HCT116 (cell line): Measurements from ENCODE around the gene ZBED3. TPM values are rescaled to one million over a fixed set of nuclear protein-coding genes. Genes with fewer than 3 reads are reported as not detected.

Experiments
- ATAC-seq: fragments of 200-7000 bp; cut with Tn5 transposase; 2 replicates; pipeline ENCODE4 v1.9.1; 2020; ENCODE audit warnings: mild to moderate bottlenecking, moderate library complexity
- BruUV-seq: library from RNA; stranded (reverse); fragments of 400-500 nt; replicated peaks from 2 replicates; lab custom pipeline; 2021; lab: Mats Ljungman, UMichigan
- CTCF ChIA-PET: fragments of 300-600 bp; sonication (Branson Sonifier 250); formaldehyde crosslinking; loops from one replicate; lab custom pipeline; 2021; ENCODE audit warnings: antibody characterized with exemption; lab: Charles Lee
- POLR2A ChIA-PET: fragments of 300-600, 350-600 bp; sonication (Branson Sonifier 250); formaldehyde crosslinking; loops from one replicate; lab custom pipeline; 2021; ENCODE audit warnings: antibody characterized with exemption; lab: Charles Lee
- RAD21 ChIA-PET, 2 experiments: fragments of 300-600 bp; sonication (Branson Sonifier 250); formaldehyde crosslinking; loops; one replicate each; lab custom pipeline; 2023; ENCODE audit warnings: low total read pairs in 2 of 2; ENCODE audit not compliant: uncharacterized antibody in 2 of 2, unreplicated experiment in 2 of 2, low non-redundant PET in 1 of 2; lab: Charles Lee
- DNase-seq: peaks from one replicate; pipeline ENCODE4 v3.0.0-alpha.2; 2010; ENCODE audit warnings: low read depth, low spot score
- H2AFZ ChIP-seq: fragments of 200-600 bp; shearing (Covaris generic), sonication (generic); 2 replicates; pipeline ENCODE4 v1.6.1; 2017; ENCODE audit warnings: low read depth, mixed run types, mixed read lengths, antibody characterized with exemption, low read length; ENCODE audit not compliant: poor library complexity, severe bottlenecking
- H3K27ac ChIP-seq: 2 replicates; pipeline ENCODE4 v1.5.1; 2012; ENCODE audit warnings: low read depth, low read length
- H3K27me3 ChIP-seq: fragments of 200-600 bp; sonication (generic); 2 replicates; pipeline ENCODE4 v1.6.1; 2016; ENCODE audit warnings: mixed run types, low read length, mixed read lengths; ENCODE audit not compliant: insufficient read depth
- H3K36me3 ChIP-seq, 2 experiments: fragments of 200-500 bp in 1 of 2; fragments of 200-600 bp in 1 of 2; sonication (Bioruptor generic) in 1 of 2; sonication (generic) in 1 of 2; 2 replicates each; pipeline versions ENCODE4 v1.5.1 to v1.6.1; 2014 to 2016; ENCODE audit warnings: low read length in 2 of 2, inconsistent platforms in 1 of 2, mixed read lengths in 1 of 2, mixed run types in 1 of 2; ENCODE audit not compliant: insufficient read depth in 2 of 2, control insufficient read depth in 1 of 2
- H3K4me1 ChIP-seq, 2 experiments: fragments of 200-600 bp in 1 of 2; sonication (generic) in 1 of 2; 2 replicates each; pipeline versions ENCODE4 v1.5.1 to v1.6.1; 2012 to 2017; ENCODE audit warnings: low read length in 2 of 2, inconsistent platforms in 1 of 2, mild to moderate bottlenecking in 1 of 2, mixed read lengths in 1 of 2, mixed run types in 1 of 2, moderate library complexity in 1 of 2; ENCODE audit not compliant: insufficient read depth in 2 of 2, control insufficient read depth in 1 of 2
- H3K4me2 ChIP-seq: fragments of 200-600 bp; sonication (generic); 2 replicates; pipeline ENCODE4 v1.6.1; 2017; ENCODE audit warnings: mixed run types, low read length, mixed read lengths
- H3K4me3 ChIP-seq, 2 experiments: fragments of 200-600 bp in 1 of 2; sonication (generic) in 1 of 2; replicated peaks in 1 of 2; 2 replicates each; pipeline ENCODE4 v1.5.1; 2011 to 2016; ENCODE audit warnings: low read length in 2 of 2, control low read depth in 1 of 2, low read depth in 1 of 2, mild to moderate bottlenecking in 1 of 2, mixed read lengths in 1 of 2, mixed run types in 1 of 2
- H3K79me2 ChIP-seq: fragments of 200-600 bp; sonication (generic); 2 replicates; pipeline ENCODE4 v1.6.1; 2017; ENCODE audit warnings: mild to moderate bottlenecking, mixed run types, low read length, moderate library complexity, mixed read lengths; ENCODE audit not compliant: insufficient read depth
- H3K9ac ChIP-seq: fragments of 200-600 bp; sonication (generic); 2 replicates; pipeline ENCODE4 v1.6.1; 2016; ENCODE audit warnings: low read length, mixed read lengths
- H3K9me2 ChIP-seq: fragments of 200-600 bp; sonication (generic), shearing (Covaris generic); 2 replicates; pipeline ENCODE4 v1.6.1; 2017; ENCODE audit warnings: mixed run types, mild to moderate bottlenecking, moderate library complexity; ENCODE audit not compliant: insufficient read depth
- H3K9me3 ChIP-seq, 2 experiments: fragments of 200-500 bp in 1 of 2; fragments of 200-600 bp in 1 of 2; sonication (Bioruptor generic) in 1 of 2; sonication (generic) in 1 of 2; 2 replicates each; pipeline ENCODE4 v1.6.1; 2014 to 2017; ENCODE audit warnings: low read length in 2 of 2, mixed read lengths in 2 of 2, inconsistent platforms in 1 of 2, low read depth in 1 of 2, mild to moderate bottlenecking in 1 of 2, mixed run types in 1 of 2, moderate library complexity in 1 of 2; ENCODE audit not compliant: control insufficient read depth in 1 of 2, insufficient read depth in 1 of 2
- H4K20me1 ChIP-seq: fragments of 200-600 bp; sonication (generic), shearing (Covaris generic); 2 replicates; pipeline ENCODE4 v1.6.1; 2017; ENCODE audit warnings: mixed run types, mild to moderate bottlenecking, moderate library complexity; ENCODE audit not compliant: insufficient read depth
- CBX3 ChIP-seq: IDR thresholded peaks from 2 replicates; pipeline ENCODE4 v1.6.1; 2012; ENCODE audit warnings: low read depth
- ELF1 ChIP-seq: IDR thresholded peaks from 2 replicates; pipeline ENCODE4 v1.6.1; 2012; ENCODE audit warnings: low read depth, borderline replicate concordance
- EZH2phosphoT487 ChIP-seq: fragments of 200-600 bp; IDR thresholded peaks from 2 replicates; pipeline ENCODE4 v1.6.1; 2018; ENCODE audit warnings: antibody characterized with exemption, borderline replicate concordance
- FOSL1 ChIP-seq: IDR thresholded peaks from 2 replicates; pipeline ENCODE4 v1.6.1; 2012; ENCODE audit warnings: low read depth
- JUND ChIP-seq: IDR thresholded peaks from 2 replicates; pipeline ENCODE4 v1.6.1; 2012
- POLR2A ChIP-seq: IDR thresholded peaks from 2 replicates; pipeline ENCODE4 v1.7.0; 2011; ENCODE audit warnings: borderline replicate concordance; ENCODE audit not compliant: insufficient read depth, insufficient read length; ENCODE audit errors: extremely low read depth
- POLR2AphosphoS5 ChIP-seq: IDR thresholded peaks from 2 replicates; pipeline ENCODE4 v1.6.1; 2011; ENCODE audit warnings: mild to moderate bottlenecking, low read depth, low read length, moderate library complexity
- SP1 ChIP-seq: IDR thresholded peaks from 2 replicates; pipeline ENCODE4 v1.6.1; 2012; ENCODE audit warnings: low read depth
- SRF ChIP-seq: IDR thresholded peaks from 2 replicates; pipeline ENCODE4 v1.6.1; 2012; ENCODE audit warnings: low read depth
- YY1 ChIP-seq: IDR thresholded peaks from 2 replicates; pipeline ENCODE4 v1.6.1; 2011; ENCODE audit warnings: low read length, low read depth, moderate library complexity, mild to moderate bottlenecking; ENCODE audit not compliant: insufficient replicate concordance; ENCODE audit errors: extremely low read depth
- intact Hi-C: fragments of 100-400 bp; cut with micrococcal nuclease; formaldehyde crosslinking; loops from 2 replicates; pipeline ENCODE4 v1.10.0; 2022
- total RNA-seq: library from RNA; stranded (reverse); gene quantifications from one replicate; pipeline ENCODE4 v1.2.1, GENCODE V29; 2021; ENCODE audit not compliant: unreplicated experiment
- TF ChIP-seq, protein P1 (sequence below): IDR thresholded peaks from 2 replicates; pipeline ENCODE4 v1.6.1; 2012
- TF ChIP-seq, protein P2 (sequence below): IDR thresholded peaks from 2 replicates; pipeline ENCODE4 v1.6.1; 2012
- TF ChIP-seq, protein P3 (sequence below): IDR thresholded peaks from 2 replicates; pipeline ENCODE4 v1.6.1; 2011; ENCODE audit warnings: mild to moderate bottlenecking, low read length, moderate library complexity; ENCODE audit not compliant: insufficient replicate concordance; ENCODE audit errors: extremely low read depth

Gene ZBED3
- total RNA-seq, 1 experiment from 2014 or later, result 12.7 TPM

DNA sequence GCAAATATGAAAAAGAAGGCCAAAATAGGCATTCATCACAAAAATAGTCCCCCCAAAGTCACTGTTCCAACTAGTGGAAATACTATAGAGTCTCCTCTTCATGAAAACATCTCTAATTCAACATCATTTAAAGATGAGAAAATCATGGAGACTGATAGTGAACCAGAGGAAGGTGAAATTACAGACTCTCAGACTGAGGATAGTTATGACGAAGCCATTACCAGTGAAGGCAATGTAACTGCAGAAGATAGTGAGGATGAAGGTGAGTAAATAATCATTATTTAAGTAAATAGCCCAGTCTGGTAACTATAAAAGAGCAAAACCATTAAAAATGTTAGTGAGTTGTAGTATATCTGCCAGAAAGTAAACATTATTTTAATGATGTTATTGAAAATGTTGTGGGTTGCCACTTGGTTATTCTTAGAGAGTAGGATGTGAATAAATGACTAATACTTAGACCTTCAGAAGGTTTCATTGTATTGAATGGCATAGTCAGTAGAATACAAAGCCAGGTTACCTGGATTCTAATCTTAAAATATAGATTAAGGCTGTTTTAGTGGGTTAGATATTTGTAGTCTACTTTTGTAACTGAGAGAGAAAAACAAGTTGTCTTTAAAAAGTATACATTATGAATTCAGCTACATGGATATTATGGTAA lies 40.5 kb downstream of the ZBED3 start:
- CTCF ChIA-PET, result no interaction called here
- POLR2A ChIA-PET, result no interaction called here
- no peak for TF ChIP-seq POLR2A
- no peak for TF ChIP-seq SRF
- TF ChIP-seq, protein P1, sequence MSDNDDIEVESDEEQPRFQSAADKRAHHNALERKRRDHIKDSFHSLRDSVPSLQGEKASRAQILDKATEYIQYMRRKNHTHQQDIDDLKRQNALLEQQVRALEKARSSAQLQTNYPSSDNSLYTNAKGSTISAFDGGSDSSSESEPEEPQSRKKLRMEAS, result no peak
- TF ChIP-seq, protein P2, sequence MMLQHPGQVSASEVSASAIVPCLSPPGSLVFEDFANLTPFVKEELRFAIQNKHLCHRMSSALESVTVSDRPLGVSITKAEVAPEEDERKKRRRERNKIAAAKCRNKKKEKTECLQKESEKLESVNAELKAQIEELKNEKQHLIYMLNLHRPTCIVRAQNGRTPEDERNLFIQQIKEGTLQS, result no peak
- TF ChIP-seq FOSL1, result no peak
- TF ChIP-seq POLR2AphosphoS5, result no peak
- TF ChIP-seq EZH2phosphoT487, result no peak
- TF ChIP-seq CBX3, result no peak
- TF ChIP-seq ELF1, result no peak
- TF ChIP-seq YY1, result no peak
- no peak for TF ChIP-seq SP1
- TF ChIP-seq JUND, result no peak
- TF ChIP-seq, protein P3, sequence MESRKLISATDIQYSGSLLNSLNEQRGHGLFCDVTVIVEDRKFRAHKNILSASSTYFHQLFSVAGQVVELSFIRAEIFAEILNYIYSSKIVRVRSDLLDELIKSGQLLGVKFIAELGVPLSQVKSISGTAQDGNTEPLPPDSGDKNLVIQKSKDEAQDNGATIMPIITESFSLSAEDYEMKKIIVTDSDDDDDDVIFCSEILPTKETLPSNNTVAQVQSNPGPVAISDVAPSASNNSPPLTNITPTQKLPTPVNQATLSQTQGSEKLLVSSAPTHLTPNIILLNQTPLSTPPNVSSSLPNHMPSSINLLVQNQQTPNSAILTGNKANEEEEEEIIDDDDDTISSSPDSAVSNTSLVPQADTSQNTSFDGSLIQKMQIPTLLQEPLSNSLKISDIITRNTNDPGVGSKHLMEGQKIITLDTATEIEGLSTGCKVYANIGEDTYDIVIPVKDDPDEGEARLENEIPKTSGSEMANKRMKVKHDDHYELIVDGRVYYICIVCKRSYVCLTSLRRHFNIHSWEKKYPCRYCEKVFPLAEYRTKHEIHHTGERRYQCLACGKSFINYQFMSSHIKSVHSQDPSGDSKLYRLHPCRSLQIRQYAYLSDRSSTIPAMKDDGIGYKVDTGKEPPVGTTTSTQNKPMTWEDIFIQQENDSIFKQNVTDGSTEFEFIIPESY, result no peak
- ATAC-seq (no peak), DNase-seq (no peak)
- Histone ChIP-seq H4K20me1 (no peaks in the 10 kb centered on the region), H3K9ac (no peak overlapping the region), H3K9me2 (no peaks in the 10 kb centered on the region), H3K4me1 (no peaks in the 10 kb centered on the region), H3K79me2 (no peaks in the 10 kb centered on the region), H2AFZ (no peak overlapping the region), H3K9me3 (no peaks in the 10 kb centered on the region), H3K4me3 (no peak overlapping the region), H3K27me3 (no peaks in the 10 kb centered on the region), H3K4me2 (no peak overlapping the region), H3K36me3 (peaks cover 19 to 26% of the 10 kb centered on the region in 2 experiments; a peak in 3 of 4 replicates), H3K27ac (no peak overlapping the region)
- intact Hi-C loops, result no loop called here
- RAD21 ChIA-PET, result no interaction called here
- no TSS peak for BruUV-seq
